UCSD-AML1 (cell line): ENCODE measurements around the gene GLOD5.

ENCODE experiments used
- DNase-seq: peaks from one replicate; lab custom pipeline; 2025; ENCODE audit not compliant: unreplicated experiment; lab: John Stamatoyannopoulos, UW

The GLOD5 gene

GRCh38 chrX:48753708-48754228 lies 7.8 kb upstream of the GLOD5 start:
- no peak for DNase-seq

GRCh38 chrX:48754238-48754637 lies 7.3 kb upstream of the GLOD5 start:
- DNase-seq, result no peak

- DNase-seq, result no peak
Measured at GRCh38 chrX:48769230-48769629, 7.7 kb downstream of the GLOD5 start.

GRCh38 chrX:48770296-48770695 lies 8.7 kb downstream of the GLOD5 start:
- no peak for DNase-seq

- no peak for DNase-seq
Measured at GRCh38 chrX:48772602-48773001, 11.1 kb downstream of the GLOD5 start.

- DNase-seq, result no peak
Measured at GRCh38 chrX:48776818-48777439, 15.4 kb downstream of the GLOD5 start.

- DNase-seq, result no peak
Measured at GRCh38 chrX:48779399-48779798, 17.9 kb downstream of the GLOD5 start.

- no peak for DNase-seq
Measured at GRCh38 chrX:48781705-48782104, 20.2 kb downstream of the GLOD5 start.

- no peak for DNase-seq
Measured at GRCh38 chrX:48782216-48782615, 20.7 kb downstream of the GLOD5 start.

GRCh38 chrX:48782795-48783194 lies 21.2 kb downstream of the GLOD5 start:
- DNase-seq, result peak; percentile 24

- DNase-seq, result no peak
Measured at GRCh38 chrX:48784726-48785125, 23.2 kb downstream of the GLOD5 start.

- DNase-seq, result no peak
Measured at GRCh38 chrX:48785186-48785539, 23.6 kb downstream of the GLOD5 start.

GRCh38 chrX:48785540-48786214 lies 24.1 kb downstream of the GLOD5 start:
- no peak for DNase-seq

GRCh38 chrX:48786341-48786800 lies 24.8 kb downstream of the GLOD5 start, which contains the start of gene GATA1:
Gene GATA1 (plus strand): TSS chrX:48786590. CDS start chrX:48791110, 4,520 bp downstream.
- DNase-seq, result peak; percentile 45

GRCh38 chrX:48786825-48787504 lies 25.4 kb downstream of the GLOD5 start:
- DNase-seq, result no peak

GRCh38 chrX:48787505-48788443 lies 26.2 kb downstream of the GLOD5 start:
- no peak for DNase-seq

- DNase-seq, result no peak
Measured at GRCh38 chrX:48789366-48790220, 28.0 kb downstream of the GLOD5 start.

GRCh38 chrX:48790477-48790876 lies 28.9 kb downstream of the GLOD5 start:
- DNase-seq, result no peak

GRCh38 chrX:48791063-48791820 lies 29.7 kb downstream of the GLOD5 start:
- no peak for DNase-seq
